CD4-positive, alpha-beta T cell treated with Interleukin-21 for 1 hour (primary cell): ENCODE data around the gene CNTROB.

Experiments
- DNase-seq: peaks from one replicate; pipeline ENCODE4 v3.0.0-alpha.2; 2020

The CNTROB gene

GRCh38 chr17:7910281-7910680, 21.7 kb upstream of the CNTROB start:
- no peak for DNase-seq

GRCh38 chr17:7910711-7911110, 21.3 kb upstream of the CNTROB start:
- DNase-seq, result no peak

GRCh38 chr17:7911116-7911515, 20.9 kb upstream of the CNTROB start:
- no peak for DNase-seq

GRCh38 chr17:7912927-7913524, 19.0 kb upstream of the CNTROB start:
- DNase-seq, result peak; percentile 85

GRCh38 chr17:7915179-7915610, 16.8 kb upstream of the CNTROB start:
- DNase-seq, result no peak

GRCh38 chr17:7915611-7916384, 16.2 kb upstream of the CNTROB start, which contains the start of gene RNF227:
Gene RNF227 (minus strand): TSS chr17:7916289. CDS start chr17:7916195, 94 bp downstream.
- DNase-seq, result peak; percentile 89

DNA sequence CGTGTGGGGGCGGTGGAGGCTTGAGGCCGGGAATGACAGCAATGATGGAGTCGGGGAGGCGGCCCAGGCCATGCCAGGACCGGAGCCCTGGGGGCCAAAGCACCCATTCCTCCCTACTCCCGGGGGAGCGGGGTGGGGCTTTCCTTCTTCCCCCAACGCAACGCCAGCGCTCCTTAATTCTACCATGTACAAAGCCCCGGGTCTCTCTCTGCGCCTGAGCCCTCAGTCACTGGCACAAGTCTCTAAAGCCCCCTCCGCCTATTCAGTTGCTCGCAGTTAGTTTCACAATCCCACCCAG, 15.7 kb upstream of the CNTROB start:
- no peak for DNase-seq

DNA sequence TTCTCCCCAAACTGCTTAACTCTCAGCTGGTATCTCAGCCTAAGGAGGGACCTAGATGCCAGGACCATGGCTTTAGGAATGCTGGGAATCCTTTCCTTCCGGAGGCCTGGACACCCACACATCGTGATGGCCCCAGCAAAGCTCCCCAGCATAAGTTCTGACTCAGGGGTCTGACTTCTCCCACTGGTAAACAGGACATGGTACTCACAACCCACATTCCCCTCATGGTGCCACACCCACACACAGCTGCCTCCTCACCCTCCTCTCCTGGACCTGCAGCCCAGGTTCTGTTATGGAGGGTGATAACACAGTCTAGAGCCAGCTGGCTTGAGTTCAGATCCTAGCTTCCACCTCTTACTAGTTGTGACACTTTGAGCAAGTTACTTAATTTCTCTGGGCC, 15.2 kb upstream of the CNTROB start:
- DNase-seq, result no peak

DNA sequence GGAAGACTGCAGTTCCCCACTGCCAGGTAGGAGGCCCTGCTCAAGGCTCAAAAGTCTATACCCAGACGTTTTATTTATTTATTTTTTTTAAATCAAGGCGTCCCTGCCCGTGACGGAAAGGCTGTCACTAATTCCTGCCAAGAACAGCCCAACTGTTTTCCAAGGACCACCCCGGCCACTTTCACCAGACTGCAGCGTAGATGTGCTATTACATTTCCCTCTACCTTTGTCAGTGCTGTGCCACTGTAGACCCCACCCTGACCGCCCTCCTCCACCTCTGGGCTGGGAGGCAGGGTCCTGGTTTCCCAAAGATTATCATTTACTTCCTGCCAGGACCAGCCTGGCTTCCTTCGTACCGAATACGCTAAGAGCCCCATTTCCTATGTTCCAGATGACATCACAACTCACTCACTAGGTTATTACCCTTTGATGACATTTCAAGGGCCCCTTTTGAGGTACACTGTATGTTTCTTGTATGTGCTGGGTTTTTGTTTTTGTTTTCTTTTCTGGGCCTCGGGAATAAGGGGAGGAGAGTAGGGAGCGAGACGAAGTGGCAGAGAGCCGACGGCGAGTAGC, 9.6 kb upstream of the CNTROB start:
- DNase-seq, result no peak

- peak; percentile 89 for DNase-seq
Observed at GRCh38 chr17:7922845-7923628, 9.0 kb upstream of the CNTROB start.

DNA sequence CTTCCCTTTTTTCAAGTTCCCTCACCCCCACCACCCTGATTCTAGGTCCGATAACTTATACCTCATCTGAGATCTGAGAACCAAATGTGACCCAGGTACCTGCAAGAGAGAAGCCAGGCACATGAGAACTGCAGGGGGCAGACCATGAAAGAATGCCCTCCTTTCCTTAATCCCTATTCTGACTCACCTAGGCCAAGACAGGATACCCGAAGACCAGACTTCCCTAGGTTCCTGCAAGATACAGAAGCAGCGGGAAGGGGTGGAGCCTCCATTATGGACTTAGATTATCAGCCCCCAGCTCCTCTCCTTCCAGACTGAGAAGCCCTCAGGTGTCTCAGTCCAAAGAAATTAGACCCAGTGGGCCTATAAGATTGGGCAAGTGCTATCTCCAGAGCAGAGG, 4.4 kb upstream of the CNTROB start:
- no peak for DNase-seq

DNA sequence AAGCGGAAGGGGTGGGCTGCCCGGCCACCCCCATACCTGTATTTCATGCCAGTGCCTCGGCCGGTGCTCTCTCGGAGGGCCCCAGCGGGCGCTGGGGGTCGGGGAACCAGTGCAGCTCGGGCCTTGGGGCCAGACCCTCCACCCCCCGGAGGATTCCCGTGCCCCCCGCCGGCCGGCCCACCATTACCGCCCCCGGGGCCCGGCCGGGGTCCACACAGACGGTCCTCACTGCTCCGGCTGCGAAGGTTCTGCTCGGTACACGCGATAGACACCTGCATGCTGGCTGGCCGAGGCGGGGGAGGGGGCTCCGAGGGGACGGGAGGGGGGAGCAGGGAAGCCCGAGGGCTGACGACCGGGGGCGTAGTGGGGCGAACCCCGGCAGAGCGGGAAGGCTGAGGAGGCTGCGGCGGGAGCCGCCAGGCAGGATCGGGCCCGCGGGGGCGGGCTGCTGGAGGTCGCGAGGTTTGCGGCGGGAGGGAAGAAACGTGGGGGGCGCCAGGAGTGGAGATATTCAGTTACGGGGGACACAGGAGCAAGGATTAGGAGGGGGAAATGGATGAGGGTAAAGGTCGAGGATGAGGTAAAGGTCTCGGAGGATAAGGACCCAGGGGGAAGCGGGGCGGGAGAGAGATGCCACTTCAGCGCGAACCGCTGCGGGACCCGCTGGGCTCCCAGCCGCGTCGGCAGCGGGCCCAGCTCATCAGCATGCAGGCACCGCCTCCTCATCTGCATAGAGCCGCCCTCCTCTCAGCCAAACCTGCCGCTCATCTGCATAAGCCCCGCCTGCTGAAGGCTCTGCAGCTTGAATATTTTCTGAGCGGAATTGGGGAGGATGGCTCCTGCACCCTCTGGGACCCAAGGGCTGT, 2.6 kb upstream of the CNTROB start, which contains the start of gene KCNAB3:
TSS of gene KCNAB3 (minus strand) at position 699 of the 866 bp plus-strand sequence. CDS start at position 278, 421 bp downstream.
- peak; percentile 68 for DNase-seq

DNA sequence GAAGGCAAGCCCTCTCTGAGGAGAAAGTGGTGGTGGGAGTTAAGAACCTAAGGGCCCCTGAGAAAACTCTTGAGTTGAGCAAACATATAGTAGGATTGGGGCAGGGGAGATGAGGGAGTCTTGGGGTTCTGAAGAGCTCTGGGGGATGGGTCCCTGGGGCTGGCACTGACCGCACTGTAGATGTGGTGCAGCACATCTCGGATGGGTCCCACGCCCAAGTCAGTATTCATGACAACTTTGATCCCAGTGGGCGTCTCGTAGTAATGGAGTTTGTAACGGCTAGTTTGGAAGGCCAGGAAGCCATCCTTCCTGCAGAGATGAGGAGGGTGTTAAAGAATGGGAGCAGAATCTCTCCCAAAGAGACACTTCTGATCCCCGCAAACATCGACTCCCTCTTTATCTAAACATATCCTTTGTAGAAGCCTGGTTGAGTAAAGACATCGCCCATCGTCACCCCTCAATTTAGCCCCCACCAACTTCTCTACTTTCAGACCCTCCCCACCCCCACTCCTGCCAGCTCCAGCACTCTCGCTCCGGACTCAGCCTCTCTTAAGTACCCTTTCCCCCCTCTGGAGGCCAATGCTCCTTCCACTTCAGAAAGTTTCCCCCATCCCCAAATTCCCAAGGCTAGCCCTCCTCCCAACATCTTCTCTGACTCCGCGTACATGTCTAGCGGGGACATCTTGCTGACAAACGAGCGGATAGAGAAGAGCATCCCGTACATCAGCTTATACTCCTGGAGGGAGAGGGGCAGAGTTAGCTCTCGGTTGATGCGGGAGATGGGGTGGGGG, 970 bp upstream of the CNTROB start:
- DNase-seq, result no peak

GRCh38 chr17:7932483-7932891, 481 bp downstream of the CNTROB start:
- no peak for DNase-seq

DNA sequence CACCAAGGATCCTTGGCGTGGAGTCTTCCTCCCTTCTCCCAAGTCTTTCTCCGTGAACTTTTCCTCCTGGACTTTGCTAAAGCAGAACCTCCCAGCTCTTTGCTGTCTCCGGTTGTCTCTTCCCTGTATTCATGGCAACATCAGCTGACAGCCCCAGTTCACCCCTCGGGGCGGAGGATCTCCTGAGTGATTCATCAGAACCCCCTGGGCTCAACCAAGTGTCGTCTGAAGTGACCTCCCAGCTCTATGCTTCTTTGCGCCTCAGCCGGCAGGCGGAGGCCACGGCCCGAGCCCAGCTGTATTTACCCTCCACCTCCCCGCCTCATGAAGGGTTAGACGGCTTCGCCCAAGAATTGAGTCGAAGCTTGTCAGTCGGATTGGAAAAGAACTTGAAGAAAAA, 943 bp downstream of the CNTROB start:
- peak; percentile 30 for DNase-seq

GRCh38 chr17:7935859-7936258, 3.9 kb downstream of the CNTROB start:
- DNase-seq, result no peak

- no peak for DNase-seq
Observed at GRCh38 chr17:7940034-7940433, 8.0 kb downstream of the CNTROB start.

GRCh38 chr17:7940743-7941142, 8.7 kb downstream of the CNTROB start:
- DNase-seq, result no peak

GRCh38 chr17:7943291-7943690, 11.3 kb downstream of the CNTROB start:
- DNase-seq, result no peak

DNA sequence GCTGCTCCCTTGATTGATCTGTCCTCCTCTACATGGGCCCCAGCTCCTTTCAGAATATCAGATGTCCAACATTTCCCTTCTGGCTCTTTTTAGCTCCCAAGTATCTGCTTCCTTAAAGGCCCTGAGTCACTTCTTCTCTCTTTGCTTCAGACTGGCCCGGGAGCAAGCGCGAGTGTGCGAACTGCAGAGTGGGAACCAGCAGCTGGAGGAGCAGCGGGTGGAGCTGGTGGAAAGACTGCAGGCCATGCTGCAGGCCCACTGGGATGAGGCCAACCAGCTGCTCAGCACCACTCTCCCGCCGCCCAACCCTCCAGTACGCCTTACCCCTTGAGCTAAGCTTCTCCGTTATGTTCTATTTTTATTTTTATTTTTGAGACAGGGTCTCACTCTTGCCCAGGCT, 12.3 kb downstream of the CNTROB start:
- DNase-seq, result no peak

- DNase-seq, result no peak
Observed at GRCh38 chr17:7945651-7946050, 13.6 kb downstream of the CNTROB start.

GRCh38 chr17:7946441-7946840, 14.4 kb downstream of the CNTROB start:
- no peak for DNase-seq
